NCI-H524 (cell line): ENCODE data around the gene UGGT2.
"Not testable (repeated sequence)": the region's sequence is repeated elsewhere in the genome, so short reads cannot be mapped to it uniquely, and the experiment has no call there.

Experiments used
- DNase-seq, 2 experiments: peaks; one replicate each; lab custom pipeline; 2025; lab: John Stamatoyannopoulos, UW

Gene UGGT2

DNA sequence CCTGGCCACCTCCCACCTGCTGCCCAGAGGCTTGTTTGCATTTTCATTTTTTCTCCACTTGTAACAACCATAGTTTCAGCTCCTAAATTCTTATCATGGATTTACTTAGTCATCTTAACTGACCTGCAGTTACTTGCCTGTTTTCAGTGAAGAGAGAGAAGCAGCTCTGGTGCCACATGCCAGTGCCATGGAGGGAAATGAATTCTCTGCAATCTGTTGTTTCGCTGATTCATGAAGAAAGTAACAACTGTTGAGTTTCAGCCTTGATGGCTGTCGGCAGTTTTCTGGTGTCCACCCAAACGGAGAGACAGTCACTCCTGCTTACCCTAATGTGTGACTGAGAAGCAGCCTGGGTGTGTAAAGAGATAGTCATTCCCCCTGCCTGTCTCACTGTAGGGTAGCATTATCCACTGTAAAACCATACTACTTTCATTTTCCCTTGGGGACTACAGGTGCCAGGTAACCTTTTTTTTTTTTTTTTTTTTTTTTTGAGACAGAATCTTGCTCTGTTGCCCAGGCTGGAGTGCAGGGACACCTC is 260.1 kb downstream of the UGGT2 start:
- no peak for DNase-seq

DNA sequence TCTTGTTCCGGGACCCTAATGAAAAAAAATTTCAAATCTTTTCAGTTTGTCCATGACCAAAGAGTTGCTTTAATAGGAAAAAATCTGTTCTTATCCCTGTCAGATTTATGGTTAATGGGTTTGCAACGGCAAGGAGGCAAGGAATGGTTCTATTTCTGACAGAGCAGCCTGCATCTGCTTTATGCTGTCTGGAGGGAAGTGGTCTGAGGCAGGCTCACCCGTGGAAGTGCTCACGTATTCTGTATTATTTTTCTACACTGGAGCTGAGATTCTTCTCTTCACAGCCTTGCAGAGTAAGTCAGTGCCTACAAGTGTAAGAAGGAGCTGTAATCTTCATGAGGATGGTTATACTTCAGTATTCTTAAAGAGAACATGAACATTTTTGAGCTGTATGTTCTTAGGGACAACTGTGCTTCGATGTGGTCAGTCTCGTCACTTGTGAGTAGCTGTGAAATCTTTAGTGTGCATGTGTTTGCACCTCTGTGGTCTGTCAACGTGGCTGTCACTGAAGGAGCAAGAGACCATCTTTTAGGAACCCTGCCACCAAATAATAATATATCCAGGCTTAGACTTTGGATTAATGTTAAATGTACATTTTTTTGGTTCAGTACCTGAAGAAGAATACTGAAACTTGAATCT is 262.0 kb downstream of the UGGT2 start:
- DNase-seq, result no peak

DNA sequence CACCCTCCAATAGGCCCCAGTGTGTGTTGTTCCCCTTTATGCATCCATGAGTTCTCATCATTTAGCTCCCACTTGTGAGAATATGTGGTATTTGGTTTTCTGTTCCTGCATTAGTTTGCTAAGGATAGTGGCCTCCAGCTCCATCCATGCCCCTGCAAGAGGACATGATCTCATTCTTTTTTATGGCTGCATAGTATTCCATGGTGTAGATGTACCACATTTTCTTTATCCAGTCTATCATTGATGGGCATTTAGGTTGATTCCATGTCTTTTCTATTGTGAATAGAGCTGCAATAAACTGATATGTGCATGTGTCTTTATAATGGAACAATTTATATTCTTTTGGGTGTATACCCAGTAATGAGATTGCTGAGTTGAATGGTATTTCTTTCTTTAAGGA is 263.9 kb downstream of the UGGT2 start:
- DNase-seq, result not testable (repeated sequence)

DNA sequence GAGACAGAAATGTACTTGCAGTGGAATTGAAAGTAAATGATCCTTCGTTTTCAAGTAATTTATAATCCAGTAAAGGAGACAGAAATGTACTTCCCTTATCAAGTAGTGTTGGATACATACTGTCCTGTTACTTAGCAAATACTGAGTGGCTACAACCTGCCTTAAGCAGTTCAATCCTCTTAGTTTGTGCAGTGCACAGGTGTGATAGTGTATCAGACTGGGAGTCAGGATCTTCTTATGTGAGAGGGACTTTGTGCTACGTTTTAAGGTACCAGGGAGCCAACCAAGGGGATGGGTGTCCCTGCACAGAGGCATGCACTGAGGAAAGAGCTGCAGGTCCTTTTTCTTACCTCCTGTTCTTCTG is 265.1 kb downstream of the UGGT2 start:
- DNase-seq, result no peak

DNA sequence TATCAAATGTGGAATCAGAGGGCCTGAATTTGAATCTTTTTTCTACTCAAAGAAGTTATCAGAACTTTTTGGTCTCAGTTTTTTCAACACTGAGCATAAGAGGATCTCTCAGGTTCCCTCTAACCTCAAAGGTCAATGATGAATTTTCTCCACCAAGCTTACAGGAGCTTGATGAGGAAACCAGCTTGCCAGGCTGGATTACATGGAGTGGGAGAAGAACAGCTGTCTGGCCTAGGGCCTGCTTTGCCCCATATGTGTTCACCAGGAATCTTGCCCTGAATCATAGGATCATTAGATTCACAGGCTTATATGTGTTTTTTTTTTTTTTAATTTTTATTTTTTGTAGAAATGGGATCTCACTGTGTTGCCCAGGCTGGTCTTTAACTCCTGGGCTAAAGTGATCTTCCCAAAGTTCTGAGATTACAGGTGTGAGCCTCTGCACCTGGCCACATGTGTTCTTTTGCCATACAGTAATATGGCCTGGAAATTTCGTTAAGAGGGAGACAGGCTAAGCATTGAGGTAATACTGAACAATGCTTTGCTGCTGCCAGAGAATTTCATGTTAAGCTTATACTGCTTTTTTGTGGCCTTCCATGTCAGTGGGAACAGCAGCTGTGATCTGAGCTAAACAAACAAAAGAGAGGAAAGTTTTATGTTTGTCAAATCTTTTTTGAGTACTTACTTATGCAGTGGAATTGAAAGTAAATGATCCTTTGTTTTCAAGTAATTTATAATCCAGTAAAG is 265.7 kb downstream of the UGGT2 start:
- peak in 1 of 2 experiments; percentile 23 for DNase-seq

DNA sequence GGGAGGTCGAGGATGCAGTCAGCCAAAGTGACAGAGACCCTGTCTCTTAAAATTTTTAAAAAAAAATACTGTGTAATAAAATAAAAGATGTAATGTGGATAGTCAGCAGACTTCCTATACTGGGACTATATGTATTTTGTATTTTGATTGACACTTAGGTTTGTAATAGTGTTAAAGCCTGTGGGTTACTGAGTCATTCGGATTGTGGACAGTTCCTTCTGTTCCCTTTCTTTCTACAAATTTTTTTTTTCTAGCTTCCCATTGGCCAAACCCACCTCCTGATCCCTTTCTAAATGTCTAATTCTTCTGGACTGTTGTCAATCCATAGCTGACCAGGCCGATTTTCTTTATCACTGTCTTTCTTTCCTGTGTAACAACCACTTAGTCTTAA is 268.3 kb downstream of the UGGT2 start:
- no peak for DNase-seq

DNA sequence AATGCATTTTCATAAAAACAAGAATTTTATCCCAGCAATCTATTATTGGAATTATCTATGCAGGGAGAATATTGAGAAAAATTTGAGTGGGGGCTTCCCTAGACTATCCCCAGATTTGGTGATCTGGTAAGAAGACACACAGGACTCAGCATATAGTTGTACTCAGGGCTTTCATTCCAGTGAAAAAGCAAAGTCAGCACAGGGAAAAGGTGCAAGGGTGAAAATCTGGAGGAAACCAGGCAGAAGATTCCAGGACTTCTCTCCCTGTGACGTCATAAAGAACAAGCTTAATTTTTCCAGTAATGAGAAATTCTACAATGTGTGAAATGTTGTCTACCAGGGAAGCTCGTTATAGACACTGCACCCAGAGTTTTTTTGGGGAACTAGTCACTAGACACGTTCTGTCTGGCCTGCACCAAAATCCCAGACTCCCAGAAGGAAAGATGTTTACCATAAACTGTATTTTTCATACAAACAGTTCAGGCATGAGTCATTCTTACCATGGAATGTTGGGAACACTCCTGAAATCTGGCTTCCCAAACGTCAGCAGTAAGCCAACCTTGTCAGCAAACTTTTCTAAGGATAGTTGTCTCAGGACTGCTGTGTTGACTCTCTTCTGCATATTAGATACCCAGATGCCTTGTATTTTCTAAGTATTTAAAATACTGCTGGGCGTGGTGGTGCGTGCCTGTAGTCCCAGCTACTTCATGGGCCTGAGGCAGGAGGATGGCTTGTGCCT is 268.9 kb downstream of the UGGT2 start:
- no peak for DNase-seq

DNA sequence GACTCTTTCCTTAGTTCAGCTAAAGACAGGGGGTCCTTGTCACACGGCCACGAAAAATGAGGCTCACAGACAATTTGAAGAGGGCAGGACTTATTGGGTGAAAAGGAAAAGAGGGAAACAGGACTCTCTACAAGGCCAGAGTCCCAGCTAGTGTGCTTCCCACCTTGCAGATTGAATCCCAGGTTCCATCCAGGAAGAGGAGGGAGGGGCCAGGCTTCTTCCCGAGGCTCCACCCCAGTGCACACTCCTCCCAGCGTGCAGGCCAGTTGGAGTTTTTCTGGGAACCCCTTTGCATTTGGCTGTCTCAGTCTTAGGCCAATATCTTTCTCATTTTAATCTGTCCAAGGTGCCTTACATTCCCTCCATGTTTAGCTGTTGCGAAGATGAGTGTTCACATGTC is 269.5 kb downstream of the UGGT2 start:
- no peak for DNase-seq

DNA sequence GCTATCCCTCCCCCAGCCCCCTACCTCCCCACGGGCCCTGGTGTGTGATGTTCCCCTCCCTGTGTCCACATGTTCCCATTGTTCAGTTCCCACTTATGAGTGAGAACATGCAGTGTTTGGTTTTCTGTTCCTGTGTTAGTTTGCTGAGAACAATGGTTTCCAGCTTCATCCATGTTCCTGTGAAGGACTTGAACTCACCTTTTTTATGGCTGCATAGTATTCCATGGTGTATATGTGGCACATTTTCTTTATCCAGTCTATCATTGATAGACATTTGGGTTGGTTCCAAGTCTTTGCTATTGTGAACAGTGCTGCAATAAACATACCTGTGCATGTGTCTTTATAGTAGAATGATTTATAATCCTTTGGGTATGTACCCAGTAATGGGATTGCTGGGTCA is 271.3 kb downstream of the UGGT2 start:
- DNase-seq, result not testable (repeated sequence)

DNA sequence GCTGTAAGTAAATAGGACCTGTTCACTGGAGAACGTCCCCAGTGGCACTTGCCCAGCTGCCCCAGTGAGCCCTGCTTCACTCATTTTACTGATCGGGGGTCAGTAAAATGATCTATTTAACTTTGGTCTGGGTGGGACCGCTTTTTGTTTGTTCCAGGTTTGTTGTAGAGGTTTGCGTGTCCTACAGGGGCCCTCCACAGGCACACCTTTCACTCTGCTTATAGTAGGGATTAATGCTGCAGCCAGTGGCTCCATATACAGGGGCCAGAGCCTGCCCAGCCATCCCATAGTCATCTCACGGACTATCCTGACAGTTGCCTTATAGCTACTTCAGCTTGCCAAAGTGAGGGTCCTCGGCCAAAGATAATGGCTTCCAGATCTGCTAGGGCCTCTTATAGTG is 272.2 kb downstream of the UGGT2 start:
- no peak for DNase-seq

DNA sequence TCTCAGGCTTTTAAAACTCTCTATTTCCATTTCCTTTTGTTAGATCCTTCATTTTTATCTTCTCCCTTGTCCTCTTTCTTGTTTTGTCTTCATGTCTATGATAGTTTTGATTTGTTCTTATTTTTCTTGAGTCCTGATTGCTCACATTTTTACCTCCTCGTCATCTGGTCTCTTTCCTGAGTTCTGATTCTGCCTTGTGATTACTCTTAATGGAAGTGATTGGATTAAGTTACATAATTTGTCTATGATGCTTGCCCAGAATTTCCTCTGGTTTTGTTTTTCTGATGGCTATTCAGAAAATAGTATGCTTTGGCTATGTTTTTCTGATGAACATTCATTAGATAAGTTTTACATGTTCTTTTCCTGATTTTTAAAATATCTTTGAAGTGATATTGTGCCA is 273.7 kb downstream of the UGGT2 start:
- no peak for DNase-seq

DNA sequence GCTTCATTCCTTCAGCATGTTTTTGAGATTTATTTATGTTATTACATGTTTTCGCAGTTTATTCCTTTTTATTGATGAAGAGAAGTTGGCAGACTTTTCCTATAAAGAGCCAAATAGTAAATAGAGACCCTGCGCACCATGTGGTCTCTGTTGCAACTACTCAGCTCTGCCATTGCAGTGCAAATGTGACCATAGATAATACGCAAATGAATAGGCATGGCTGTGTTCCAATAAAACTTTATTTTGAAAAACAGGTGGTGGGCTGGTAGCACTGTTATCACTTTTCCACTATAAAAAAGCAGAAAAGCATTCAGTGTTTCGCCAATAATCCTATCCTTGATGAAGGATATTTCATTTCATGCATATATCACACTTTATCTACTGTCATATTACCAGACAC is 281.3 kb downstream of the UGGT2 start:
- DNase-seq, result no peak

DNA sequence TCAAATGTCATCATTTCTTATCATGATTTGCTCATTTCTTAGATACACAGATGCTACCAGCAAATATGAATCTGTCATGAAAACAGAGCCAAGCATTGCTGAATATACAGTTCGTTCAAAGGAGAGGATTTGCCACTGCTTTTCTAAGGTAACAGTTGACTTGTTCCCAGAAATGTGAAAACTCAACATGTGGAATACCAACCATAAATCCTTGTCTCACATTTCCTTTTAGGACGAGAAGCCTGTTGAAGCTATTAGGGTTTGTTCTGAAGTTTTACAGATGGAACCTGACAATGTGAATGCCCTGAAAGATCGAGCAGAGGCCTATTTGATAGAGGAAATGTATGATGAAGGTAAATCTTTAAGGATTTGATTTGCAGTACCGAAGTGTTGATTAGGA is 289.6 kb downstream of the UGGT2 start:
- no peak for DNase-seq

DNA sequence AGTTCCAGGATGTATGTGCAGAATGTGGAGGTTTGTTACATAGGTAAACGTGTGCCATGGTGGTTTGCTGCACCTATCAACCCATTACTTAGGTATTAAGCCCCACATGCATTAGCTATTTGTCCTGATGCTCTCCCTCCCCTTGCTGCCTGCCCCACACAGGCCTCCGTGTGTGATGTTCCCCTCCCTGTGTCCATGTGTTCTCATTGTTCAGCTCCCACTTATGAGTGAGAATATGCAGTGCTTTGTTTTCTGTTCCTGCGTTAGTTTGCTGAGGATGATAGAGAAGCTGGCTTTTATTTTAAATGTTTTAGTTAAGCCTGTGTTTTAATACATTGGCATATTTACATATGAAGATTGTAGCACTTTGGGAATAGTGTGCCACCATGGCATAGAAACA is 290.6 kb downstream of the UGGT2 start:
- DNase-seq, result not testable (repeated sequence)

DNA sequence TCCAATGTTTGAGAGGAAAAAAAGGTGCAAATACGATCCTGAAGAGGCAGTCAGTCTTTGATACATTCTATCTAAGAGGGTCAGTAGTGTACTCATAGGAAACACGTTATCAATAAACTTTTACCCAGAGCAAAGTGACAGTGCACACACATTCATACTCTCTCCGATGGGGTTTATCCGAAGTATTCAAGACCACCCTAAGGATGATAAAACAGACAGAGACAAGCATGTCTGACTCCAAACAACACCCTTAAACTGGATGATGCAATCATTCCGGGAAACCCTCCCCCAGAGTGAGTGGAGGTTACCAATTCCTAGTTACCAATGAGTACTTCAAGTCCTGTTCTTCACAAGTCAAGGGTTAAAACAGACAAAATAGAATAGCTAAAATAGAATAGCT is 297.1 kb downstream of the UGGT2 start:
- DNase-seq, result no peak

DNA sequence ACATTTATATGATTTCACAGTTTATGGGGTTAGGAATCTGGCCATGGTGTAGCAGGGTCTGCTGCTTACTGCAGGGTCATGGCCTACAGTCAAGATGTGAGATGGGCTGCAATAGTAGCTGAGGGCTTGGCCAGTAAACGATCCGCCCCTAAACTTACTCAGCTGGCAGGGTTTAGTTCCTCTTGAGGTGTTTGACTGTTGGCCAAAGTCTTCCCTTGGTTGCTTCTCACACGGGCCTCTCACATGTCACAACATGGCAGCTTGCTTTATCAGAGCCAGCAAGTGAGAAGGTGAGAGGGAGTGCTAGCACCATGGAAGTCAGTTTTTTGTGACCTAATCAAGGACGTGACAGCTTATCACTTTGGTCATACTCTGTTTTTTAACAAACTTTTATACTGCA is 299.1 kb downstream of the UGGT2 start:
- no peak for DNase-seq

DNA sequence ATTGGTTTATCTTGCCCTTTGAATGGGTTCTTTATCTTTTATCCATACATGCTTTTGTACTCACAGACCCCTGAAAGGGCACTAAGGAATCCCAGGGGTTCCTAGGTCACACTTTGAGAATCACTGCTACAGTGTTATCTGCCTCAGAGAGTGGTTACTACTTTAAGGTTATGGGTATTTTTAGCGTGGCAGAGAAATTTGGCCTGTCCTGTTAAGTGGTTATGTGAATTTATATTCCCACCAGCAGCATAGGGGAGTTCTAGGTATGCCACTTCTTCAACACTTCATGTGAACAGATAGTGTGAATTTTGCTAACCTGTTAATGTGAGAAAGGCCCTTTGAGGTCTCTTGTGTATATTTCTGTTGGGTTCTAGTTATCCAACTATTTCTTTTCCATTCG is 300.5 kb downstream of the UGGT2 start:
- no peak for DNase-seq
